CD4-positive, alpha-beta T cell treated with Interferon alpha-2 for 1 hour (primary cell): ENCODE data around the gene KAT2A.

Experiments used
- DNase-seq, 2 donors: peaks; one replicate each; pipeline ENCODE4 v3.0.0-alpha.2; 2020 to 2022

The KAT2A gene

GRCh38 chr17:42090964-42091790 lies 30.0 kb downstream of the KAT2A start:
- no peak for DNase-seq

GRCh38 chr17:42088736-42089135 lies 32.4 kb downstream of the KAT2A start:
- DNase-seq = no peak

GRCh38 chr17:42087736-42088705 lies 33.1 kb downstream of the KAT2A start:
- no peak for DNase-seq

DNA sequence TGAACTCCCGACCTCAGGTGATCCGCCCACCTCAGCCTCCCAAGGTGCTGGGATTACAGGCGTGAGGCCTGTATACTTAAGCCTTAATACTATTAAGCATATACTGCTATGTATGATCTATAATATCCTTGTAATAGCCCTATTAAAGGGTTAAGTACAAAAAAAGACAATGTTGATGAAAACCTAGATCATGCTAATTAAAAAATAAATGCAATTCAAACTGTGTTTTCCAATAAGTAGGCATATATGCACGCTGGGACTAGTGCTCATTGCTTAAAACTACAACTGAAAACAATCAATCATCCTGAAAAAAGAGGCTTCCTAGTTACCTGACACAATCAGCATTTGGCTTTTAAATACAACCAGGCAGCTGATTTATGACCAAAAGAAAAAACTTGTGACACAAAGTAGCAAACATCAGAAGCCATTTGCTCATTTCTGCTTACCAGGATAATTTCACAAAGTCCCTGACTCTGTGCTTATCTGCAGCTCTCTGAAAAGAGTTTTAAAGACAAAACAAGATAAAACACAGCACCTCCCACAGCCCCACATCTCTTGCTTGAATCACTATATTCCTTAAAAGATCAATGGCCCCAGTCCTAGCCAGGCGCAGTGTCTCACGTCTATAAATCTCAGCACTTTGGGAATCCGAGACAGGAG lies 34.0 kb downstream of the KAT2A start:
- DNase-seq = no peak

- no peak for DNase-seq
Observed at GRCh38 chr17:42081516-42082129, 39.5 kb downstream of the KAT2A start.

DNA sequence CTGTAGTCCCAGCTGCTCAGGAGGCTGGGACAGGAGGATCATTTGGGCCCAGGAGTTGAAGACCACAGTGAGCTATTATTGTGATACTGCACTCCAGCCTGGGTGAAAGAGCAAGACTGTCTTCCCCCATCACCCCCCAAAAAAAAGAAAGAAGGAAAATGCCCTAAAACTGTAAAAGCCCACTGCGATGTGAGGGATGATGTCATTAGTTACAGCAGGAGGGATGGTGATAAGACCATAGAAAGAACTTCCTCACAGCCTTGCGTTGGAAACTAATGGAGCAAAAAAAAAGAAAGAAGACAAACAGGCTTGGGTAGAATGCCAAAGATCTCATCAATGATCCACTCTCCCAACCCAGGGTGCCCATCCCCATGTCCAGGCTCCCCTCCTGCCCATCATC lies 41.6 kb downstream of the KAT2A start:
- no peak for DNase-seq

- DNase-seq = no peak
Observed at GRCh38 chr17:42078396-42079043, 42.6 kb downstream of the KAT2A start.

DNA sequence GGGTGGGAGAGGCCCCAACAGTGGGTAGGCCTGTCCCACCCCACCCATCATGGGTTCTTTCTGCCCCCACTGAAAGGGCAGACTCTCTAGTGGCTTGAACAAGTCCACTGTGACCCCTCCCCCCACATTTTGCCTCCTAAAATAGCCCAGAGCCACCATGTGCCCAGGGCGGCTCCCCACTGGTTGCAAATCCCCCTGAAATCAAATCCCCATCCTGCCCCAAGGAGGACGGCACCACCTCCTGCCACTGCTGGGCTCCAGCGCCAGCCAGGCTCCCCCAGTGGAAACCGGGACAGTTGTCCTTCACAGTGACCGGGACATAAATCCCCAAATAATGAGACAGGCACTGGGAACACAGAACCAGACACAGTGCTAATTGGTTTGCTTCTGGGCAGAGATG lies 43.4 kb downstream of the KAT2A start:
- DNase-seq = no peak

DNA sequence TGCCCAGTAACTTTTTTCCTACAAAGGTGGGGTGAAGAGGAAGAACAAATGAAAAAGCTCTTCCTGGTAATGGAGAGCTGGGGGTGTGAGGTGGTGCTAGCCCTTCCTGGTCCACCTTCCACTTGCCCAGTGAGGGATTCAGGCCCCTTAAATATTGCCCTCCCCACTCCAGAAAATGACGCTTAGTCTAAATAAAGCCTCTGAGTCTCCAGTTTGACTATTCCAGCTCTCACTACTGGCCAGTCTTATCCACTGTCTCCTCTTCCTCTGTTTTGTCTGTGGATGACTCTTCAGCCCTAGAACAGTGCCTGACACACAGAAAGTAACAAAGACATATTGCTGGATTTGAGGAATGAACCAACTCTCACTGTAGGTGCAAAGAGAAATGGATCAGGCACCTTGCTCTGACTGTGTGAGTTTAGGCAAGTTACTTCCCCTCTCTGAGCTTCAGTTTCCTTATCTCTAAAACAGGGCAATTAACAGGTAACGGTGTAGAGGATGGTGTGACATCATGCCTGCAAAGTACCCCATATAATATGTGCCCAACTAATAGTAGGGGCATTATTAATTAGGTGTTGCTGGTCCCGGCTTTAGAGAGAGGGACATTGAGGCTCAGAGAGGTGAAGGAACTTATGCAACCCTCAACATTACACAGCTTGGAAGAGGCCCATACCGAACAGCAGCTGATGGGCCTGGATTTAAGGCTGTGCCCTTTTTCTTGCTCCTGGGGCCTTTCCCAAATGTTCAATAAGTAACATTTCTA lies 44.2 kb downstream of the KAT2A start:
- DNase-seq = no peak

DNA sequence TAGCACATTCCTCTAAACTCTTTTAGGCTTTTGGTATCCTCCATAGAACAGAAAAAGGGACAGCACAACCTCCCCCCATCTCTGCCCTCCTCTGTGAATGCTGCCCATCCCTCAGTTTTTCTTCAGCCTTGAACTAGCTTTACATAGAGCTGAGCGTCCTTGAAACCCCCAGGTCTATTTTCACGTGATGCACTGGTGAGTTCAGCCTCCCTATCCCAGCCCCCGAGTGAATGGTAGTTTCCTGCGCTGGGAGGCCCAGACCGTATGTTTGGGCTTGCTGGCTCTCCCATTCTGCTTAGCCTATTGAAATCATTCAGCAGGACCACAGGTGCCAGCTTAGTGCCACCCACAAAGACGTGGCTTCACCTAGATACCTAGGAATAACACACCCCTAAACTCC lies 45.4 kb downstream of the KAT2A start:
- no peak for DNase-seq

GRCh38 chr17:42072323-42073187 lies 48.6 kb downstream of the KAT2A start:
- no peak for DNase-seq

DNA sequence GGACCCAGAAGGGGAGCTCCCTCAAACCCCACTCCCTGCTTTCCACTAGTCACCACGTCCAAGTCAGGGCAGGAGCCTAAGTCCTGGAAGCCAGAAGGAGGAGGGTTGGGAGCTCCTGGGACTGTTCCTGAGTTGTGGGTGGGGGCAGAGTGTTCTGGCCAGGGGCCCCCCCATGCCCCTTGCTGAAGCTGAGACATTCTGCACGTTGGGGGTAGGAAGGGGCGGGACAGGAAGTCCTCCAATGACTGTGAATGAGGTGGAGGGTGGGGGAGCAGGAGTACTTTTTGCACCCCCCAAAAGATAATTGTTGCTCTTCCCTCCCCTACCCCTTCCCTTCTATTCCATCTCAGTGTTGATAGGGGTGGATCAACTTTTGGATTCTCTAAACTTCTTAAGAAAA lies 49.4 kb downstream of the KAT2A start:
- no peak for DNase-seq

GRCh38 chr17:42068979-42069378 lies 52.2 kb downstream of the KAT2A start:
- DNase-seq = no peak

DNA sequence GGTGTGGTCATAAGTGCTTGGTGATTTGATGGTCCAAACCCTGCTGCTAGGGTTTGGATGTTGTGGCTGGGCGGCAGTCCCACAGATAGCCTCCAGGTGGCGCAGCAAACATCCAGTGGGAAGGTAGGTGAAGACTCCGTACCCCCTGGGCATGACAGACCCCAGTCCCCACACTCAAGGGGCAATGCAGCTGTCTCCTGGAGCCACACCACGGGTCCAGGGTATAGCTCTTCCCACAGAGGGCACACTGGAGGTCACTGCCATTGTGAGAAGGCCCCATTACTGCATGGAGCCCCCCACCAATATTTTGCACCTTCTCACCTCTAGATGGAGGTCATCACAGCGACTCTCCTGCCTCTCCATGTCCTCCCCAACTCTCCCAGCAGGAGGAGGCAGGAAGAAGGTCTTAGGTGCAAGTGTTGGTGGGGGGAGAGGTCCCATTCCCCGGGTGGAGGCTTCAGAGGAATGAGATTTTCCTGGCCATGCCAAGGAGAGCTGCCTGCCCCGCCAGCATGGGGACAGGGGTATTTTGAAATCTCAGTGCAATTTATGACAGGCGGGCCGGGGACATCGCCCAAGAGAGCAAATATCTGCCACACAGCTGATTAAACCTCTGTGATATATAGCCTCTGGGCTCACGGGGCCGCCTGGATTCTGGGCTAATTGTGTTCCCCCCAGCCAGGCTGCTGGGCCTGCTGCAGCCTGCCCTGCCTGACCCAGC lies 53.6 kb downstream of the KAT2A start:
- DNase-seq = peak; percentile 62 to 73

DNA sequence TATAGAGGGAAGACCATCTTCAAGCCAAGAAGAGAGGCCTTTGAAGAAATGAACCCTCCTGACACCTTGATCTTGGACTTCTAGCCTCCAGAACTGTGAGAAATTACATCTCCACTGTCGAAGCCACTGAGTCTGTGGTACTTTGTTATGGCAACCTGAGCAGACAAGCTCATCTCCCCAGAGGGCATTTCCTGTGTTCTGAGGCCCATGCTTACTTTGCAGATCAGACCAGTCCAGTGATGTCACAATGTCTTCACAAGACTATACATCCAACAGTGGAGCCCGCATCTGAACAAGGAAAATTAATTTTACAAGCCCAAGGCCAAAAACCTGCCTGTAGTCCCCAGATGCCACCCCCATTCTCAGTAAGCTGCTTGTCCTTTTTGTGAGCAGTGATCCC lies 56.0 kb downstream of the KAT2A start:
- peak in 1 of 2 donors; percentile 12 for DNase-seq
